K562 (cell line): ENCODE results near the gene STYXL1. TPM values are rescaled to one million over a fixed set of nuclear protein-coding genes. Genes with fewer than 3 reads are reported as not detected.
A peak's percentile ranks its signal among the peaks of the same experiment; 100 is the strongest.

Experiments
- ATAC-seq: fragments of 200-7000 bp; cut with Tn5 transposase; 3 replicates; pipeline ENCODE4 v1.9.1; 2020; ENCODE audit warnings: moderate library complexity
- BruUV-seq: library from RNA; stranded (reverse); fragments of 400-500 nt; replicated peaks from 2 replicates; lab custom pipeline; 2021; lab: Mats Ljungman, UMichigan
- CTCF ChIA-PET: fragments of 300-600 bp; formaldehyde crosslinking; extraction: SDS; loops from one replicate; lab custom pipeline; 2021; ENCODE audit warnings: low intra/inter-chr PET ratio; lab: Yijun Ruan, JAX
- POLR2A ChIA-PET: fragments of 300-600, 350-650 bp; sonication (Branson Sonifier 250); formaldehyde crosslinking; extraction: SDS; loops from one replicate; lab custom pipeline; 2021; ENCODE audit warnings: antibody characterized with exemption, inconsistent platforms; lab: Yijun Ruan, JAX
- DNase-seq, 4 experiments: peaks; one replicate each; pipeline versions ENCODE4 v3.0.0 to v3.0.0-alpha.2; 2011 to 2018; ENCODE audit warnings: low spot score in 3 of 4, mixed read lengths in 3 of 4; ENCODE audit errors: extremely low read depth in 1 of 4
- FAIRE-seq: peaks from 2 replicates; lab custom pipeline; 2011; peaks lifted over from hg19 to GRCh38; lab: Jason Lieb, UNC
- H2AFZ ChIP-seq: 2 replicates; pipeline ENCODE4 v1.6.0; 2011; ENCODE audit warnings: low read depth, low read length, control low read depth, inconsistent platforms
- H3K27ac ChIP-seq: fragments of 200-600 bp; 3 replicates; pipeline ENCODE4 v1.8.0; 2011; ENCODE audit warnings: low read depth, mild to moderate bottlenecking, control low read depth, inconsistent platforms, low read length, moderate library complexity, mixed read lengths; ENCODE audit errors: extremely low read depth
- H3K27me3 ChIP-seq, 2 experiments: fragments of 300-600 bp in 1 of 2; 2 replicates in 1 of 2; 3 replicates in 1 of 2; pipeline versions ENCODE4 v1.6.0 to v1.8.0; 2011; ENCODE audit warnings: inconsistent platforms in 2 of 2, low read length in 2 of 2, mild to moderate bottlenecking in 1 of 2, mixed read lengths in 1 of 2, moderate library complexity in 1 of 2; ENCODE audit not compliant: control insufficient read depth in 2 of 2, insufficient read depth in 2 of 2
- H3K36me3 ChIP-seq: fragments of 300-600 bp; 3 replicates; pipeline ENCODE4 v1.8.0; 2011; ENCODE audit warnings: mild to moderate bottlenecking, low read length, inconsistent platforms; ENCODE audit not compliant: control insufficient read depth, insufficient read depth
- H3K4me1 ChIP-seq, 2 experiments: fragments of 200-600 bp in 1 of 2; replicated peaks in 1 of 2; 2 replicates in 1 of 2; 3 replicates in 1 of 2; pipeline versions ENCODE4 v1.5.1 to v1.8.0; 2011; ENCODE audit warnings: inconsistent platforms in 2 of 2, low read length in 2 of 2, mild to moderate bottlenecking in 1 of 2, mixed read lengths in 1 of 2, moderate library complexity in 1 of 2; ENCODE audit not compliant: control insufficient read depth in 2 of 2, insufficient read depth in 2 of 2
- H3K4me2 ChIP-seq: 2 replicates; pipeline ENCODE4 v1.6.1; 2011; ENCODE audit warnings: low read length, control low read depth, inconsistent platforms, mixed read lengths; ENCODE audit not compliant: insufficient read depth
- H3K4me3 ChIP-seq: fragments of 200-600 bp; sonication (generic), shearing (Covaris generic); 2 replicates; pipeline ENCODE4 v1.5.1; 2016; ENCODE audit warnings: control low read depth, inconsistent platforms
- H3K79me2 ChIP-seq: fragments of 200-600 bp; 3 replicates; pipeline ENCODE4 v1.8.0; 2011; ENCODE audit warnings: low read length, inconsistent platforms; ENCODE audit not compliant: control insufficient read depth, insufficient read depth
- H3K9ac ChIP-seq, 2 experiments: 2 replicates each; pipeline versions ENCODE4 v1.6.0 to v1.6.1; 2011; ENCODE audit warnings: low read depth in 2 of 2, low read length in 2 of 2, control low read depth in 1 of 2, inconsistent platforms in 1 of 2, mild to moderate bottlenecking in 1 of 2, mixed read lengths in 1 of 2; ENCODE audit not compliant: insufficient read depth in 1 of 2
- H3K9me1 ChIP-seq: one replicate; pipeline ENCODE4 v1.6.0; 2011; ENCODE audit warnings: inconsistent platforms, mild to moderate bottlenecking, low read length, moderate library complexity; ENCODE audit not compliant: control insufficient read depth, insufficient read depth
- H3K9me3 ChIP-seq: replicated peaks from 2 replicates; pipeline ENCODE4 v1.5.1; 2011; ENCODE audit warnings: low read depth, low read length, inconsistent platforms; ENCODE audit not compliant: control insufficient read depth, insufficient read depth
- H4K20me1 ChIP-seq: replicated peaks from 2 replicates; pipeline ENCODE4 v1.6.1; 2011; ENCODE audit warnings: low read length, inconsistent platforms, mixed read lengths; ENCODE audit not compliant: control insufficient read depth, insufficient read depth
- ADNP ChIP-seq: fragments of 200-800 bp; sonication (Bioruptor generic); IDR thresholded peaks from 2 replicates; pipeline ENCODE4 v1.6.1; 2016; ENCODE audit warnings: missing genetic modification characterization, missing compliant biosample characterization
- ARID3B ChIP-seq: fragments of 250-450 bp; sonication (Bioruptor Pico); IDR thresholded peaks from 2 replicates; pipeline ENCODE4 v1.4.0; 2020; ENCODE audit warnings: borderline replicate concordance
- BRF2 ChIP-seq: IDR thresholded peaks from 3 replicates; pipeline ENCODE4 v1.6.1; 2011; ENCODE audit warnings: borderline replicate concordance, mild to moderate bottlenecking; ENCODE audit not compliant: insufficient read length, insufficient read depth
- DACH1 ChIP-seq: fragments of 450-650 bp; IDR thresholded peaks from 2 replicates; pipeline ENCODE4 v1.6.1; 2018; ENCODE audit not compliant: partially characterized antibody
- DPF2 ChIP-seq: fragments of 450-650 bp; IDR thresholded peaks from 2 replicates; pipeline ENCODE4 v1.6.1; 2016
- ELK1 ChIP-seq: sonication (generic); formaldehyde crosslinking; IDR thresholded peaks from 2 replicates; pipeline ENCODE4 v1.8.1; 2022; ENCODE audit warnings: missing genetic modification reagents
- GATAD2A ChIP-seq: fragments of 450-650 bp; IDR thresholded peaks from 2 replicates; pipeline ENCODE4 v1.6.1; 2017
- HDAC1 ChIP-seq, 2 experiments: fragments of 450-650 bp; IDR thresholded peaks; 2 replicates each; pipeline ENCODE4 v1.6.1; 2016 to 2017; ENCODE audit warnings: inconsistent platforms in 1 of 2, mild to moderate bottlenecking in 1 of 2, moderate library complexity in 1 of 2
- KAT2B ChIP-seq: IDR thresholded peaks from one replicate; pipeline ENCODE4 v1.6.1; 2012; ENCODE audit warnings: low read depth, mild to moderate bottlenecking, control low read depth, inconsistent platforms, low read length, moderate library complexity
- KDM1A ChIP-seq, 2 experiments: fragments of 450-650 bp; IDR thresholded peaks; 2 replicates each; pipeline ENCODE4 v1.6.1; 2016; ENCODE audit warnings: mild to moderate bottlenecking in 2 of 2
- MTA2 ChIP-seq: fragments of 450-650 bp; IDR thresholded peaks from 2 replicates; pipeline ENCODE4 v1.6.1; 2016; ENCODE audit warnings: low read depth
- NCOR1 ChIP-seq: fragments of 450-650 bp; IDR thresholded peaks from 2 replicates; pipeline ENCODE4 v1.6.1; 2016; ENCODE audit warnings: mild to moderate bottlenecking, moderate library complexity
- PPARD ChIP-seq: fragments of 250-450 bp; sonication (Bioruptor Pico); IDR thresholded peaks from 2 replicates; pipeline ENCODE4 v1.8.0; 2022; ENCODE audit warnings: inconsistent platforms, mild to moderate bottlenecking, moderate library complexity
- TAL1 ChIP-seq: fragments of 450-650 bp; IDR thresholded peaks from 2 replicates; pipeline ENCODE4 v1.6.1; 2016; ENCODE audit warnings: mild to moderate bottlenecking
- TCF3 ChIP-seq: sonication (generic); formaldehyde crosslinking; IDR thresholded peaks from 2 replicates; pipeline ENCODE4 v1.4.0; 2020; ENCODE audit warnings: mild to moderate bottlenecking, missing genetic modification reagents
- TEAD4 ChIP-seq, 2 experiments: sonication (generic) in 1 of 2; formaldehyde crosslinking in 1 of 2; IDR thresholded peaks; 2 replicates each; pipeline versions ENCODE4 v1.6.1 to v1.8.0; 2012 to 2022; ENCODE audit warnings: borderline replicate concordance in 1 of 2, inconsistent platforms in 1 of 2, low read length in 1 of 2, mild to moderate bottlenecking in 1 of 2, missing genetic modification reagents in 1 of 2
- ZHX1 ChIP-seq: fragments of 150-350 bp; conservative IDR thresholded peaks from 2 replicates; pipeline ENCODE4 v1.6.1; 2014; ENCODE audit warnings: low read length
- ZNF24 ChIP-seq: fragments of 450-650 bp; IDR thresholded peaks from 2 replicates; pipeline ENCODE4 v1.6.1; 2016
- WGBS: fragments of 100-300 bp; shearing (Covaris generic); methylation state at CpG from one replicate; pipeline ENCODE4 v1.1.6; 2016; ENCODE audit warnings: low coverage, mixed read lengths; ENCODE audit not compliant: insufficient coverage; ENCODE audit errors: missing lambda C conversion rate; 5-methylcytosine and 5-hydroxymethylcytosine counted together
- in situ Hi-C: fragments of 300-500 bp; cut with MboI; formaldehyde crosslinking; loops from 4 replicates; pipeline ENCODE4 v1.15.0; 2018; ENCODE audit warnings: inconsistent platforms, mixed read lengths
- intact Hi-C: fragments of 100-400 bp; cut with micrococcal nuclease; formaldehyde crosslinking; loops from 2 replicates; pipeline ENCODE4 v1.14.2; 2022
- polyA plus RNA-seq, 8 experiments: library from polyadenylated mRNA; depleted of rRNA in 4 of 8; stranded (reverse) in 5 of 8; unstranded in 3 of 8; fragments of >200 nt; fragmentation: Nextera tagmentation in 2 of 8; fragmentation: Illumina TruSeq in 1 of 8; extraction: Ambion mirVana in 2 of 8; extraction: Trizol in 1 of 8; gene quantifications; 2 replicates each; pipeline versions ENCODE4 v1.2.1 to v1.2.3, GENCODE V29; 2011 to 2014; ENCODE audit warnings: inconsistent platforms in 1 of 8, missing spikeins in 1 of 8
- total RNA-seq, 7 experiments: library from RNA; depleted of rRNA in 6 of 7; stranded (reverse); fragments of >200 nt in 6 of 7; fragmentation: Illumina TruSeq in 2 of 7; extraction: Trizol in 2 of 7; gene quantifications; 2 replicates each; pipeline versions ENCODE4 v1.2.1 to v1.2.3, GENCODE V29; 2011 to 2021; ENCODE audit warnings: low replicate concordance in 1 of 7

STYXL1 gene
- total and polyA plus RNA-seq, 9 of the 15 experiments (the other 6 are each of a cell fraction or from before 2014, with no cell fraction given): 36.5 to 97.2 (median 49.9) TPM

GRCh38 chr7:76050545-76050944 lies 2.7 kb upstream of the STYXL1 start:
- in situ Hi-C loops (no loop called here), intact Hi-C loops (no loop called here)
- DNase-seq (peak in 1 of 4 experiments; percentile 37), ATAC-seq (no peak), FAIRE-seq (no peak)
- Histone ChIP-seq H3K27ac (0 out of 3 replicates have a peak overlapping the region, but pooled peaks have one; percentile 31), H2AFZ (no peak overlapping the region), H3K27me3 (no peaks in the 10 kb centered on the region), H3K9me1 (peaks cover 6% of the 10 kb centered on the region), H3K79me2 (peaks cover 97% of the 10 kb centered on the region), H4K20me1 (peaks cover 54% of the 10 kb centered on the region), H3K9ac (peak overlapping the region; percentile 38 to 39; a peak in 3 of 4 replicates), H3K4me2 (peak overlapping the region; percentile 48), H3K4me1 (peaks cover 17 to 24% of the 10 kb centered on the region in 2 experiments), H3K4me3 (no peak overlapping the region), H3K9me3 (no peaks in the 10 kb centered on the region), H3K36me3 (peaks cover 66% of the 10 kb centered on the region)
- ChIA-PET CTCF (no interaction called here), POLR2A (interaction anchor here (0.6 to 2.1 kb wide), 3 partner anchors 10 to 45 kb away, joined by 3 to 11 read pairs (median 4); no protein-coding TSS in a partner anchor)
- BruUV-seq: no TSS peak
- 66% methylated on average over 5 of the region's 5 CpGs for WGBS
- TF ChIP-seq MTA2: peak; percentile 49
- TF ChIP-seq GATAD2A: 0 out of 2 replicates have a peak, but pooled peaks have one; percentile 51
- TF ChIP-seq TEAD4 (IDR thresholded peaks at IDR 0.05; ENCODE audit: low read length): peak; percentile 69
- TF ChIP-seq TEAD4 (CRISPR knock-in tag; IDR thresholded peaks at IDR 0.05; ENCODE audit: borderline replicate concordance): no peak
- no peak for TF ChIP-seq KAT2B
- no peak for TF ChIP-seq ELK1
- no peak for TF ChIP-seq PPARD (CRISPR knock-in tag)
- no peak for TF ChIP-seq ZNF24
- peak; percentile 67; the same call in 1 of the 2 replicates for TF ChIP-seq DPF2
- TF ChIP-seq TCF3: peak; percentile 46; the same call in 1 of the 2 replicates
- no peak for TF ChIP-seq BRF2
- TF ChIP-seq ZHX1: no peak
- no peak for TF ChIP-seq DACH1
- peak in 1 of 2 experiments; percentile 52; a peak in 2 of 4 replicates for TF ChIP-seq HDAC1 (IDR thresholded peaks at IDR 0.05)
- no peak for TF ChIP-seq ARID3B (CRISPR knock-in tag)
- TF ChIP-seq ADNP (tag): no peak
- TF ChIP-seq KDM1A (IDR thresholded peaks at IDR 0.05): peak; percentile 72 to 78
- peak; percentile 42 for TF ChIP-seq NCOR1
- peak; percentile 53; the same call in 1 of the 2 replicates for TF ChIP-seq TAL1
